ENCODE measurements around the gene ENO2.

ENO2 gene

GRCh38 chr12:6959058-6959804, 44.9 kb downstream of the ENO2 start:
- peak in 3 of 56 donors; percentile 20 to 33 (median 26) for DNase-seq

GRCh38 chr12:6959805-6960592, 45.6 kb downstream of the ENO2 start:
- DNase-seq, result no peak

GRCh38 chr12:6960593-6961277, 46.4 kb downstream of the ENO2 start:
- no peak for DNase-seq

- DNase-seq, result peak in 31 of 56 donors; percentile 16 to 84 (median 55)
These were observed 46.9 kb downstream of the ENO2 start for GRCh38 chr12:6961278-6961694.

- peak in 8 of 56 donors; percentile 13 to 41 (median 18) for DNase-seq
These were observed 47.4 kb downstream of the ENO2 start for GRCh38 chr12:6961695-6962284.

- DNase-seq, result no peak
These were observed 48.1 kb downstream of the ENO2 start for GRCh38 chr12:6962285-6963015.

GRCh38 chr12:6963016-6963731, 48.8 kb downstream of the ENO2 start:
- no peak for DNase-seq

- DNase-seq, result no peak
These were observed 49.5 kb downstream of the ENO2 start for GRCh38 chr12:6963791-6964413.

GRCh38 chr12:6964605-6965025, 50.2 kb downstream of the ENO2 start:
- DNase-seq, result no peak

GRCh38 chr12:6965026-6965661, 50.8 kb downstream of the ENO2 start:
- peak in 51 of 56 donors; percentile 31 to 88 (median 62) for DNase-seq

- DNase-seq, result no peak
These were observed 51.3 kb downstream of the ENO2 start for GRCh38 chr12:6965714-6966113.

GRCh38 chr12:6966351-6966750, 52.0 kb downstream of the ENO2 start:
- no peak for DNase-seq

GRCh38 chr12:6967651-6968100, 53.3 kb downstream of the ENO2 start:
- DNase-seq, result no peak

- DNase-seq, result no peak
These were observed 54.0 kb downstream of the ENO2 start for GRCh38 chr12:6968426-6968825.

GRCh38 chr12:6970096-6970527, 55.7 kb downstream of the ENO2 start:
- peak in 2 of 56 donors; percentile 47 to 62 for DNase-seq

All from nucleus accumbens (tissue), 56 donors.